Kidney (tissue), 14 donors: Measurements from ENCODE around the gene ANKRD44. TPM values are rescaled to one million over a fixed set of nuclear protein-coding genes. Genes with fewer than 3 reads are reported as not detected.
A peak's percentile ranks its signal among the peaks of the same experiment; 100 is the strongest.

Source experiments
- DNase-seq, 5 donors: peaks; one replicate each; pipeline ENCODE4 v3.0.0-alpha.2; 2013 to 2020
- FAIRE-seq: peaks from 2 replicates; lab custom pipeline; 2012; peaks lifted over from hg19 to GRCh38; lab: Jason Lieb, UNC
- H3K27ac ChIP-seq, 2 donors: one replicate each; pipeline ENCODE4 v1.7.0; 2013; ENCODE audit warnings: low read depth in 2 of 2, low read length in 2 of 2, inconsistent platforms in 1 of 2
- H3K27me3 ChIP-seq: one replicate; pipeline ENCODE4 v1.7.1; 2013; ENCODE audit warnings: low read length, inconsistent platforms; ENCODE audit not compliant: control insufficient read depth, insufficient read depth
- H3K36me3 ChIP-seq, 3 donors: one replicate each; pipeline versions ENCODE4 v1.7.0 to v1.7.1; 2013; ENCODE audit warnings: low read length in 3 of 3, control low read depth in 1 of 3, inconsistent platforms in 1 of 3; ENCODE audit not compliant: insufficient read depth in 3 of 3, control insufficient read depth in 2 of 3
- H3K4me1 ChIP-seq, 3 donors: one replicate each; pipeline versions ENCODE4 v1.7.0 to v1.7.1; 2013; ENCODE audit warnings: low read length in 3 of 3, inconsistent platforms in 1 of 3, low read depth in 1 of 3; ENCODE audit not compliant: control insufficient read depth in 2 of 3, insufficient read depth in 2 of 3
- H3K4me3 ChIP-seq, 3 donors: one replicate each; pipeline versions ENCODE4 v1.7.0 to v1.8.1; 2013; ENCODE audit warnings: low read length in 3 of 3, control low read depth in 1 of 3, inconsistent platforms in 1 of 3
- H3K9ac ChIP-seq, 3 donors: one replicate each; pipeline versions ENCODE4 v1.7.0 to v1.7.1; 2013; ENCODE audit warnings: low read length in 3 of 3, control low read depth in 1 of 3, inconsistent platforms in 1 of 3
- H3K9me3 ChIP-seq, 3 donors: one replicate each; pipeline versions ENCODE4 v1.7.0 to v1.7.1; 2013; ENCODE audit warnings: low read length in 3 of 3, control low read depth in 1 of 3, inconsistent platforms in 1 of 3; ENCODE audit not compliant: control insufficient read depth in 2 of 3, insufficient read depth in 1 of 3
- intact Hi-C: fragments of 100-400 bp; cut with DNase I; formaldehyde crosslinking; loops from one replicate; pipeline ENCODE4 v1.11.1; 2022
- polyA plus RNA-seq: library from polyadenylated mRNA; stranded (reverse); fragments of 350-450 nt; fragmentation: Illumina TruSeq; extraction: RNeasy Lipid Tissue Mini Kit (QIAGEN cat#74804); gene quantifications from one replicate; pipeline ENCODE4 v1.2.3, GENCODE V29; 2014; ENCODE audit warnings: low read depth, low replicate concordance; ENCODE audit not compliant: insufficient read depth
- total RNA-seq: library from RNA; stranded (reverse); fragmentation: NEBNext Ultra II Directional; extraction: Animal tissue kit (Norgen Biotek cat#: 25700); gene quantifications from one replicate; pipeline ENCODE4 v1.2.1, GENCODE V29; 2021
- TF ChIP-seq, protein P1 (sequence below): IDR thresholded peaks from 3 replicates; pipeline ENCODE4 v1.5.1; 2012; ENCODE audit warnings: mild to moderate bottlenecking, moderate library complexity, borderline replicate concordance; ENCODE audit not compliant: insufficient read depth; ENCODE audit errors: extremely low read depth
- donor health status: control.
- donor health status: control.
- donor health status: control.
- donor health status: control.
- donor health status: control.
- donor health status: DM: yes; HTN: yes; CAD: no.
- donor health status: Normal renal cell carcinoma (clear cell type).

The ANKRD44 gene
- total and polyA plus RNA-seq, 2 donors from 2014 or later = 2.2 to 39.2 TPM

- H3K36me3 ChIP-seq = peaks cover 0 to 3% (median 0%) of the 10 kb centered on the region in 3 donors
- intact Hi-C loops = no loop called here
- no peak overlapping the region for H3K9ac ChIP-seq
- no peaks in the 10 kb centered on the region for H3K4me1 ChIP-seq
- H3K27ac ChIP-seq = no peak overlapping the region
- no peaks in the 10 kb centered on the region for H3K9me3 ChIP-seq
- H3K4me3 ChIP-seq = no peak overlapping the region
- FAIRE-seq (no peak), DNase-seq (no peak)
- H3K27me3 ChIP-seq = no peaks in the 10 kb centered on the region
- TF ChIP-seq, protein P1, sequence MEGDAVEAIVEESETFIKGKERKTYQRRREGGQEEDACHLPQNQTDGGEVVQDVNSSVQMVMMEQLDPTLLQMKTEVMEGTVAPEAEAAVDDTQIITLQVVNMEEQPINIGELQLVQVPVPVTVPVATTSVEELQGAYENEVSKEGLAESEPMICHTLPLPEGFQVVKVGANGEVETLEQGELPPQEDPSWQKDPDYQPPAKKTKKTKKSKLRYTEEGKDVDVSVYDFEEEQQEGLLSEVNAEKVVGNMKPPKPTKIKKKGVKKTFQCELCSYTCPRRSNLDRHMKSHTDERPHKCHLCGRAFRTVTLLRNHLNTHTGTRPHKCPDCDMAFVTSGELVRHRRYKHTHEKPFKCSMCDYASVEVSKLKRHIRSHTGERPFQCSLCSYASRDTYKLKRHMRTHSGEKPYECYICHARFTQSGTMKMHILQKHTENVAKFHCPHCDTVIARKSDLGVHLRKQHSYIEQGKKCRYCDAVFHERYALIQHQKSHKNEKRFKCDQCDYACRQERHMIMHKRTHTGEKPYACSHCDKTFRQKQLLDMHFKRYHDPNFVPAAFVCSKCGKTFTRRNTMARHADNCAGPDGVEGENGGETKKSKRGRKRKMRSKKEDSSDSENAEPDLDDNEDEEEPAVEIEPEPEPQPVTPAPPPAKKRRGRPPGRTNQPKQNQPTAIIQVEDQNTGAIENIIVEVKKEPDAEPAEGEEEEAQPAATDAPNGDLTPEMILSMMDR = no peak
These were observed 235.3 kb downstream of the ANKRD44 start for GRCh38 chr2:197075281-197075680.

GRCh38 chr2:197073701-197074433 lies 236.7 kb downstream of the ANKRD44 start:
- FAIRE-seq (no peak), DNase-seq (peak in 2 of 5 donors; percentile 61 to 92)
- no peak overlapping the region for H3K27ac ChIP-seq
- H3K36me3 ChIP-seq = peaks cover 0 to 3% (median 0%) of the 10 kb centered on the region in 3 donors
- no peaks in the 10 kb centered on the region for H3K4me1 ChIP-seq
- H3K9me3 ChIP-seq = no peaks in the 10 kb centered on the region
- intact Hi-C loops = no loop called here
- H3K9ac ChIP-seq = no peak overlapping the region
- TF ChIP-seq, protein P1 = no peak
- H3K4me3 ChIP-seq = no peak overlapping the region
- no peaks in the 10 kb centered on the region for H3K27me3 ChIP-seq

GRCh38 chr2:197073270-197073669 lies 237.3 kb downstream of the ANKRD44 start:
- Histone ChIP-seq H3K9ac (no peak overlapping the region), H3K4me1 (no peaks in the 10 kb centered on the region), H3K27me3 (no peaks in the 10 kb centered on the region), H3K9me3 (no peaks in the 10 kb centered on the region), H3K36me3 (peaks cover 0 to 1% (median 0%) of the 10 kb centered on the region in 3 donors), H3K27ac (no peak overlapping the region), H3K4me3 (no peak overlapping the region)
- FAIRE-seq (no peak), DNase-seq (no peak)
- TF ChIP-seq, protein P1 = no peak
- intact Hi-C loops = no loop called here

GRCh38 chr2:197072533-197072932 lies 238.0 kb downstream of the ANKRD44 start:
- Histone ChIP-seq H3K27ac (no peak overlapping the region), H3K27me3 (no peaks in the 10 kb centered on the region), H3K4me1 (no peaks in the 10 kb centered on the region), H3K4me3 (no peak overlapping the region), H3K9me3 (no peaks in the 10 kb centered on the region), H3K36me3 (no peaks in the 10 kb centered on the region), H3K9ac (no peak overlapping the region)
- TF ChIP-seq, protein P1 = no peak
- DNase-seq (no peak), FAIRE-seq (no peak)
- intact Hi-C loops = no loop called here
